Posterior vena cava (tissue), 2 donors: ENCODE results near the gene PHACTR1. TPM values are rescaled to one million over a fixed set of nuclear protein-coding genes. Genes with fewer than 3 reads are reported as not detected.
"Not testable (repeated sequence)": the region's sequence is repeated elsewhere in the genome, so short reads cannot be mapped to it uniquely, and the experiment has no call there.

Experiments
- DNase-seq: peaks from one replicate; pipeline ENCODE4 v3.0.0-alpha.2; 2020; ENCODE audit warnings: low spot score
- intact Hi-C, 2 donors: fragments of 100-400 bp; cut with DNase I; formaldehyde crosslinking; loops; one replicate each; pipeline versions ENCODE4 v1.14.1 to v1.14.2; 2022 to 2023
- total RNA-seq, 2 donors: library from RNA; stranded (reverse); fragmentation: NEBNext Ultra II Directional; extraction: Animal tissue kit (Norgen Biotek cat#: 25700); gene quantifications; one replicate each; pipeline ENCODE4 v1.2.1, GENCODE V29; 2021
- donor health status: DM: yes; HTN: yes; CAD: no.
- donor health status: DM: yes; HTN: yes; CAD: no.

The PHACTR1 gene
- total RNA-seq, 2 donors from 2014 or later: 6.6 to 9.0 TPM

DNA sequence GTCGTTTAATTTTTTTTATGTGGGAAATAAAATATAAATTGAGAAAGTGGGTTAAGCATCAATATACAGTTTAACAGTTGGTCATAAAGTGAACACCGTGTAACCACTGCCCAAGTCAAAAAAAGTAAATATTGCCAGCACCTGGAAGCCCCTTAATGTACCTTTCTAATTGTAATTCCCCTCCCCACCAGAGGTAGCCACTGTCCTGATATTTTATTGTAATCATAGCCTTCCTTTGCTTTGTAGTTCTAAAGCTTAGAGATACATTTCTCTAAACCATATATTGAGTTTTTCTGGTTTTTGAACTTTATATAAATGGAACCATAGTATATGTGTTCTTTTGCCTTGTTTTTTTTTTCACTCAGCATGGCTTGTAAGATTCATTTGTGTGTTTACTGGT is 431.2 kb downstream of the PHACTR1 start:
- DNase-seq: no peak
- intact Hi-C loops: no loop called here

DNA sequence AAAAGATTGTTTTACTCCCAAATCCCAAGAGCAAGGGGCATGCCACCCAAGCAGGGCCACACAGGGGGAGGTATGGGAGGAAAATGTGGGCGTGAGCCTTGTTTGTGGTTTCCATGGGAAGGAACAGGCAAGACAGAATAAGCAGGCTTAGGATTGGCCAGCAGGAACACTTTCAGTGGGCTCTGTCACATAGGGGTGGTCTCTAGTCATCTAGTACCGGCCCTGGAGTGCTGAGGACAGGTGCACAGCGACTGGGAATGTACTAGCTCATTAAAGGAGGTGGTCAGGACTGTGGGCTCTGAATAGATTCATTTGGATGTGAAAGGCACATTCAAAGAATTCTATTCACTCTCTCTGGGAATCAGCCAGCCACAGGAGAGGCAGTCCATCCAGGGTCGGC is 436.2 kb downstream of the PHACTR1 start:
- intact Hi-C loops: no loop called here

GRCh38 chr6:13156381-13156780 is 439.8 kb downstream of the PHACTR1 start:
- intact Hi-C loops: no loop called here
- DNase-seq: no peak

More for the DNA sequence above, 436.2 kb downstream of the PHACTR1 start:
- DNase-seq: no peak

GRCh38 chr6:13157293-13157692 is 440.7 kb downstream of the PHACTR1 start:
- intact Hi-C loops: no loop called here
- DNase-seq: no peak

GRCh38 chr6:13159300-13159699 is 442.7 kb downstream of the PHACTR1 start:
- intact Hi-C loops: no loop called here
- no peak for DNase-seq

DNA sequence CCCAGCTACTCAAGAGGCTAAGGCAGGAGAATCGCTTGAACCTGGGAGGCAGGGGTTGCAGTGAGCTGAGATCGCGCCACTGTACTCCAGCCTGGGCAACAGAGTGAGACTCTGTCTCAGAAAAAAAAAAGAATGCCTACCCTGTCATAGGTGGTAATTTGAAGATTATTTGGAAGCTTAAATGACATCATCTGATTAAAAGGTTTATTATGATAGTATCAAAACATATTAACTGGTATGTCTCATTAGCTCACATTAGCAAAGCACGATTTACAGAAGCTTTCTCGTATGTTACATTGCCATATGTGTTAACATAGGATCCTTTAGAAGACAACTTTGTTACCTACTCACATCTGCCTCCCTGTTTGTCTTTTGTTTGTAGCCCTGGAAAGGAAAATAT is 443.3 kb downstream of the PHACTR1 start:
- DNase-seq, intact Hi-C loops: not testable (repeated sequence)

DNA sequence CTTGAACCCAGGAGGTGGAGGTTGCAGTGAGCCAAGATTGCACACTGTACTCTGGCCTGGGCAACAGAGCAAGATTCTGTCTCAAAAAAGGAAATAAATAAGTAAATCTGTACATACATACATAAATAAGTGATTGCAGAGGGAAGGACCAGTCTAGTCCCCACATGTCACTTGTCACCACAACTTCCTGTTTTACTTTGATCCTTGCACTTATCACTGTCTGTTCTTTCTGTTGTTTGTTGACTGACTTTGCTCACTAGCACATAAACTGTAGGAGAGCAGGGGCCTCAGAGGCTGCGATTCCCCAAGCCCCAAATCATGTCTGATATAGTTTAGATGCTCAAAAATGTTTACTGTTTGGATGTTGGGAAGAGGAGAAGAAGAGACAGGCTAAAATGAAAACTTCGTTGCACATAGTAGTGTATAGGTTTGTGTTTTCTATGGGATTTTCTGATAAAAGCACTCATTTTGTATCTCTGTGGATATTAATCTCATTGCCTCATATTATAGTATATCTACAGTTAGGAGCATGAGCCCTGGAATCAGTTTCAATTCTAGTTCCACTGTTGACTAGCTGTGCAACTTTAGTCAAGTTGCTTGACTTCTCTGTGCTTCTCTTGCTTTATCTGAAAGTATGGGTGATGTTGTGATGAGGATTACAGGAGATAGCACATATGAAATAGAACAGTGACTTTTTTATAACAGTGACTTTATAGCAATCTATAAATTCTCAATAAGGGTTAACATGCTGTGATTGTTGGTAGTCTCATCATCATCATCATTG is 446.8 kb downstream of the PHACTR1 start:
- no peak for DNase-seq
- intact Hi-C loops: no loop called here

GRCh38 chr6:13164291-13164690 is 447.7 kb downstream of the PHACTR1 start:
- no peak for DNase-seq
- intact Hi-C loops: no loop called here

DNA sequence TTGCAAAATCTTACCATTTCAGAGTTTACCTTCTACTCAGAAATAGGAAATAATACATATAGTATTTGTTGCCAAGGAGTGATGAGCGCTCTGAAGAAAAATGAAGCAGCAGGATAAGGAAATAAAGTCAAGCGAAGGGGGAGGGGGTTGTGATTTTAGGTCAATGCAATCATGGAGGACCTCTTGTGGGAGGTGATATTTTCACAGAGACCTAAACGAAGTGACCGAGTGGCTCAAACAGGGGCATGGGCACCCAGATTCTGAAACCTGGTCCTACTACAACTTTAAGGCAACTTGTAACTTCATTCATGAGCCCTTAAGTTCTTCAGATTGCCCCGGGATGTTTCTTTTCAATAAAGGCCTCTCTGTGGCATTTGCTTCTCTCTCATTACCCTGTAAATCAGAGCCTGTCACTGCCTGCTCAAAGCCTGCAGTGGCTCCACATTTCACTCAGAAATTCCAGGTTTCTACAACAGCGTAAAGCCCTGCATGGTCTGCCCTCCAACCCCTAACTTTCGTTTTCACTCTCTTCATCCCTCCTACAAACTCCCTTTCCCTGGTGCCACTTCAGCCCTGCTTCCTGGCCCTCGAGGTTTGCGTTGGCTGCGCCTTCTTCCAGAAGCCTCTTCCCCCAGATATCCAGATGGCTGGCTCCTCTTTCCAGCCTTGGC is 449.1 kb downstream of the PHACTR1 start:
- DNase-seq: no peak
- intact Hi-C loops: no loop called here

DNA sequence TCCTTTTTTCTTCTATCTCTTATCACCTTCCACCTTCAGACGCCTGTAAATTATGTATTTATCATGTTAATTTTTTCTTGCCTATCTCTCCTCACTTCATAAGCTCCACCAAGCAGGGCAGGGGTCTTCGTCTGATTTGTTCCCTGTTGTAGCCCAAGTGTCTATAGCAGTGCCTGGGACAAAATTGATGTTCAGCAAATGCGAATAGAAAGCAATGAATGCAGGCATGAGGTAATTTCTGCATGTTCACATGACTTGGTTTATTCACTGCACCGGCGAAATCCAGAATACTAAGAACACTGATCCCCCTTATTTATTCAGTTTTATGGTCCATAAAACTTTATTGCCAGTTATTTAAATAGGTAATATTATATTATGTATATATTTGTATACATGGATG is 449.7 kb downstream of the PHACTR1 start:
- DNase-seq: no peak
- intact Hi-C loops: no loop called here

- no peak for DNase-seq
- intact Hi-C loops: no loop called here
Observed at GRCh38 chr6:13166916-13167315, 450.3 kb downstream of the PHACTR1 start.

DNA sequence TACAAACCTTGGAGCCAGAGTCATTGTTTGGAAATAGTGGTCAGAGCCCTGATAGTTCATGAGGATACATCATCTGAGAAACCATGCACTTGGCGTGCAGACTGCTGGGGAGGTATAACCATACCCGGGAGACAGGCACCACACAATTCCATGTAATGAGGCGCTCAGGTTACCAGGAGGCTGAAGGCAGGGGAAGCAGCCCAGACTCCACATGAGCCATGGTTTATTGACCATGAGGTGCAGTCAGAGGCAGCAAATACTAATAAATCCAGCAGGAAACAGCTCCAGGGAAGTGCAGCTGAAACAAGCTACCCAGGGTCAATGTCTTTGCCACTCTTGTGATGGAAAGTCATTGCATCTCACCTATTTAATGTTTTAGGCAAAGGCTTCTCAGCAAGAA is 455.7 kb downstream of the PHACTR1 start:
- no peak for DNase-seq
- intact Hi-C loops: no loop called here

GRCh38 chr6:13175087-13175486 is 458.5 kb downstream of the PHACTR1 start:
- intact Hi-C loops: no loop called here
- no peak for DNase-seq

GRCh38 chr6:13175759-13176158 is 459.2 kb downstream of the PHACTR1 start:
- no peak for DNase-seq
- intact Hi-C loops: no loop called here

GRCh38 chr6:13177664-13178063 is 461.1 kb downstream of the PHACTR1 start:
- intact Hi-C loops: no loop called here
- no peak for DNase-seq

DNA sequence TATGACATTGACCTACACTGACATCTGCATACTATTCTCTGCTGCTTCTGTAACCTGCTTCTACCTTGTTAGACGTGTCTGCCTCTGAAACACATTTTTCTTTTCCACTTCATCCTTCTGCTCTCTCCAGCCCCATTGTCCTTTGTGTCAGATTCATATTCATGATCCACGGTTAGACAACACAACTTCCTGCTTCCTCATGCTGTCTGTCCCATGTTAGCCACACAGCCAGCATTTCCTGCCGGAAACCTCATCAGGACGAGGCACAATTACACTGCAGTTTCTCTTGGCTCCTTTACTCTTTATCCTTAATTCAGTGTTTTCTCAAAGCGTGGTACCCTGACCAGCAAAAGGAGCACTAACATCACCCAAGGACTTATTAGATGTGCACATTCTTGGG is 461.5 kb downstream of the PHACTR1 start:
- intact Hi-C loops: no loop called here
- DNase-seq: no peak

- no peak for DNase-seq
- intact Hi-C loops: no loop called here
Observed at GRCh38 chr6:13180538-13180937, 464.0 kb downstream of the PHACTR1 start.

DNA sequence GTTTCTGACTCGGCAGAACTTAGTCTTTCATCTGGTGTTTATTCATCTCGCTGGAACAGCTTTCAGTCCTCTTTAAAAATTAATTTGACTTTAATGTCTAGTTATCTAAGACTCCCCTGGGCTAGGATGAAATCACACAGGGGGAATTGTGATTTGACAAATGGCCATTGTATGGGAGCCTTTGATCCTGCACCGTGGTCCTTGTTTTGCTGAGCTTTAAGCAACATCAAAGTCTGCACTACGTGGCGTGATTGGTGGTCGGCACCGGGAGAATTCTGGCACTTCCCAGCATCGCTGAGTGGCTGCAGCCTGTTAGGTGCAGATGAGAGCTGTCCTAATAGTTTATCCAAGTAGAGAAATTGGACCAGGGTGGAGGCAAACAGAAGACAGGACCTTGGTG is 464.8 kb downstream of the PHACTR1 start:
- no peak for DNase-seq
- intact Hi-C loops: no loop called here

DNA sequence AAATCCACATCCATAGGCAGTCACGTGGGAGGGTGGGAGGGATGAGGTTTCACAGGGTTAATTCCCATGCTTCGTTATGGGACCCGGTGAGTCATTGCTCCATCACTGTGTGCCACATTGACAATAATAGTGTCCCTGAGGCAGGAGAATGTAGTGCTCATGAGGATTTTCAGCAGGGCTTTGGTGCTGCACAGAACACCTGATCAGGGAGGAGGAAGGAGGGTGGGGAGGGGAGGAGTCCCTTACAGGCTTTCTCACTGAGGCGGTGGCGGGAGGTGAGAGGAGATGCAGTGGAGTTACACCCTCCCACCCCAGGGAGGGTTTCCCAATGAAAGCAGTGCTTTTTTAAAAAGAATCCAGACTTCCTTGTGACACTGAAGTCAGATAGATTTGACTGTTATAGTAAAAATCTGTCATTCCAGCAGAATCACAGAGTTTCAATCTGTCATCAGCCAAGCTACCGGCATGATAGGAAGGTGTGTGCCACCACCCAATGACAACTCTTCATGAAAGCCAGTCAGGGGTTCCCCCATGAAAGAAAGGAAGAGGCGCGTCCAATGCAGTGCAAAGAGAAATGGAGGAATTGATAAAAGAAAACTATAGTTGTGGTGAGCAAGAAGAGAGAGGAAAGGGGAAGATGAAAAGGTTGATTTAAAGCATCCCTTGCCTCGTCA is 467.0 kb downstream of the PHACTR1 start:
- intact Hi-C loops: no loop called here

DNA sequence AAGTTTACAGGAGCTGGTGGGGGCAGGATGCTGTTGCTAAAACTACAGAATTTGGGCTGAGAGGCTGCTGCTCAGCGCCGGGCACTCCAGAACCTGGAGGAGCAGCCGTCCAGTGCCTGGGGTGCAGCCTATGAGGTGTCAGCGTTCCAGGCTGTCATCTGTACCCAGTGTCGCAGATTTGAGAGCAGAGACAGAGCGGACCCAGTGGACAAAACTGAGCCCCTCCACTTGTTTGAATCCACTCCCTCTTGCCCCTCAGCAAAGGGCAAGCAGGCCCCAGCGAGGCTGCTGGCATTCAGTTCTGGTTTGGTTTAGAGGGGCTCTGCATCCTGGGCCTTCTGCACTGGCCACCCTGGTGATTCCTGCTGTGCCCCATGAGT is 467.5 kb downstream of the PHACTR1 start:
- DNase-seq: no peak
- intact Hi-C loops: no loop called here

More for the DNA sequence above, 467.0 kb downstream of the PHACTR1 start:
- no peak for DNase-seq

GRCh38 chr6:13184547-13184946 is 468.0 kb downstream of the PHACTR1 start:
- intact Hi-C loops: no loop called here
- DNase-seq: no peak
